Measurements from ENCODE around the gene FCER1G.

FCER1G gene

GRCh38 chr1:161165742-161166668 lies 49.1 kb upstream of the FCER1G start, which contains the start of gene PPOX (continued):
- TF ChIP-seq KLF17 (tag by site-specific recombination; IDR thresholded peaks at IDR 0.05): peak; percentile 49; the same call in 1 of the 2 replicates
- peak; percentile 98 for TF ChIP-seq SP2 (tag by site-specific recombination; IDR thresholded peaks at IDR 0.05)
- no peak for TF ChIP-seq ZNF146 (tag by site-specific recombination; IDR thresholded peaks at IDR 0.05)
- peak; percentile 72 for TF ChIP-seq ZBTB26 (tag by site-specific recombination; optimal IDR thresholded peaks at IDR 0.05)
- TF ChIP-seq ZNF112 (tag by site-specific recombination; IDR thresholded peaks at IDR 0.05): no peak
- TF ChIP-seq KLF16 (tag by site-specific recombination; IDR thresholded peaks at IDR 0.05): peak; percentile 95
- TF ChIP-seq ZNF621 (tag by site-specific recombination; IDR thresholded peaks at IDR 0.05): no peak
- TF ChIP-seq ZNF362 (tag by site-specific recombination; IDR thresholded peaks at IDR 0.05): no peak
- TF ChIP-seq ZNF677 (tag by site-specific recombination; IDR thresholded peaks at IDR 0.05): no peak
- TF ChIP-seq ZNF704 (tag by site-specific recombination; IDR thresholded peaks at IDR 0.05): no peak
- peak; percentile 98 for TF ChIP-seq ZNF394 (tag by site-specific recombination; IDR thresholded peaks at IDR 0.05; ENCODE audit: borderline replicate concordance)
- TF ChIP-seq ZNF248 (tag by site-specific recombination; IDR thresholded peaks at IDR 0.05): no peak
- no peak for TF ChIP-seq ZNF19 (tag by site-specific recombination; IDR thresholded peaks at IDR 0.05; ENCODE audit: low read depth)
- peak; percentile 52; the same call in 1 of the 2 replicates for TF ChIP-seq PATZ1 (tag by site-specific recombination; IDR thresholded peaks at IDR 0.05)
- no peak for TF ChIP-seq ZNF549 (tag by site-specific recombination; IDR thresholded peaks at IDR 0.05)
- TF ChIP-seq ZNF16 (tag by site-specific recombination; IDR thresholded peaks at IDR 0.05; ENCODE audit: low read depth): no peak
- TF ChIP-seq ZNF623 (tag by site-specific recombination; IDR thresholded peaks at IDR 0.05): no peak
- 0 out of 2 replicates have a peak, but pooled peaks have one; percentile 16 for TF ChIP-seq ZSCAN23 (tag by site-specific recombination; IDR thresholded peaks at IDR 0.05)
- no peak for TF ChIP-seq ZNF837 (tag by site-specific recombination; IDR thresholded peaks at IDR 0.05)
- no peak for TF ChIP-seq GLI4 (tag by site-specific recombination; IDR thresholded peaks at IDR 0.05)
- TF ChIP-seq ZBTB48 (tag by site-specific recombination; IDR thresholded peaks at IDR 0.05): peak; percentile 44
- TF ChIP-seq ZNF239 (tag by site-specific recombination; IDR thresholded peaks at IDR 0.05): no peak
- TF ChIP-seq ZFHX2 (tag by site-specific recombination; conservative IDR thresholded peaks at IDR 0.05): peak; percentile 86
- TF ChIP-seq CTCF (tag by site-specific recombination; IDR thresholded peaks at IDR 0.05): peak; percentile 70
- TF ChIP-seq ZNF48 (tag by site-specific recombination; IDR thresholded peaks at IDR 0.05): no peak
- TF ChIP-seq YY2 (tag by site-specific recombination; IDR thresholded peaks at IDR 0.05): no peak
- peak; percentile 16; the same call in 1 of the 2 replicates for TF ChIP-seq ZNF76 (tag by site-specific recombination; IDR thresholded peaks at IDR 0.05; ENCODE audit: borderline replicate concordance, low read depth)
- no peak for TF ChIP-seq HOXD13 (CRISPR knock-in tag; IDR thresholded peaks at IDR 0.05; ENCODE audit: borderline replicate concordance)
- TF ChIP-seq MEIS1 (CRISPR knock-in tag; IDR thresholded peaks at IDR 0.05; ENCODE audit: borderline replicate concordance): no peak
- no peak for TF ChIP-seq ZNF530 (tag by site-specific recombination; IDR thresholded peaks at IDR 0.05; ENCODE audit: low read depth)
- peak; percentile 99 for TF ChIP-seq ZBTB17 (tag by site-specific recombination; IDR thresholded peaks at IDR 0.05)
